Suppressor macrophage treated with lipopolysaccharide for 1 hour (primary cell): ENCODE measurements around the gene SARDH.

ENCODE experiments used
- DNase-seq, 3 donors: peaks; one replicate each; pipeline ENCODE4 v3.0.0-alpha.2; 2020 to 2022

The SARDH gene

DNA sequence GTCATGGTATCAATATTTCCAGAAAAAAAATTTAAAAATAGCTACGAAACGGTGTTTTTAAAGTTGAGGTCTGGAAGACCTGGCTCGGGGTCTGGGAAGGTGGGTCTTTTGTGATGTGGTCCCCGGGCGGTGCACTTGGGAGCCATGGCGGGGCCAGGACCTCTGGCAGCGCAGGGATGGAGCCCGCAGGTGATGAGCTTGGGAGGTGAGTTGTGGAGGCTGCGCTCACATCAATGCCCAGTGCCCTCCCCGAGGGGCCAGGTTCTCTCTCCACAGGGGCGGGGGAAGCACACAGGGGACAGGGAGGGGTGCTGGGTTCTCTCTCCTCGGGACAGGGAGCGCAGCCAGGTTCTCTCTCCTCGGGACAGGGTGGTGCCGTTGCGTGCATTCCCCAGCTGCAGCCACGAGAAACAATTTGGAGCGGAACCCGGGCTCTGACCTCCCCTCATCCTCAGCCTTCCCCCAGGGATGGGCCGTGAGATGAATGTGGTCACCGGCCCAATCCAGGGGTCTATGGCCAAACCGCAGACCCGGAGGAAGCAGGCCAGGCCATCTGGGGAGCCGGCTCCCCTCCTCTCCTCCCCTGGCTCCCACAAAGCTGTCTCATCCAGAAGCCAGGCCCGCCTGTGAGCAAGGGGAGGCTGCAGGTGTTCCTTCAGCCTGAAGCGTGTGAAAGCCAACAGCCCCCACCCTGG lies 76.2 kb downstream of the SARDH start:
- DNase-seq: no peak

DNA sequence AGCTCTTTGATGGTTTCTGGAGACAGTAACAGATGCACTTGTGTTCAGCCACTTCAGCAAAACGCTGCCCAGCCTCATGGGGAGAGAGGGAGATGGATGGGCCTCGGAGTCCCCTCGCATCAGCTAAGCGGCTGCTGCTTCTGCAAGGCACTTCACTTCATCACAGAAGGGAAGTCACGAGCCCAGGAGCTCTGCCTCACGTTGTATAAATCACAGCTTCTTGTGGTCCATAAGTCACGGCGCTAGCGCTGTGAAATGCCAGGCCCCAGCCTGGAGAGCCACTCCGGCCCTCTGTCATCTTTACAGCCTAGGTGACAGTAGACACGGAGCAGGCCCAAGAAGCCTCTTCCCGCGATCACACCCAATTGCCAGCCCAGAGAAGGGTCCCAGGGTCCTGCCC lies 78.6 kb downstream of the SARDH start:
- no peak for DNase-seq

DNA sequence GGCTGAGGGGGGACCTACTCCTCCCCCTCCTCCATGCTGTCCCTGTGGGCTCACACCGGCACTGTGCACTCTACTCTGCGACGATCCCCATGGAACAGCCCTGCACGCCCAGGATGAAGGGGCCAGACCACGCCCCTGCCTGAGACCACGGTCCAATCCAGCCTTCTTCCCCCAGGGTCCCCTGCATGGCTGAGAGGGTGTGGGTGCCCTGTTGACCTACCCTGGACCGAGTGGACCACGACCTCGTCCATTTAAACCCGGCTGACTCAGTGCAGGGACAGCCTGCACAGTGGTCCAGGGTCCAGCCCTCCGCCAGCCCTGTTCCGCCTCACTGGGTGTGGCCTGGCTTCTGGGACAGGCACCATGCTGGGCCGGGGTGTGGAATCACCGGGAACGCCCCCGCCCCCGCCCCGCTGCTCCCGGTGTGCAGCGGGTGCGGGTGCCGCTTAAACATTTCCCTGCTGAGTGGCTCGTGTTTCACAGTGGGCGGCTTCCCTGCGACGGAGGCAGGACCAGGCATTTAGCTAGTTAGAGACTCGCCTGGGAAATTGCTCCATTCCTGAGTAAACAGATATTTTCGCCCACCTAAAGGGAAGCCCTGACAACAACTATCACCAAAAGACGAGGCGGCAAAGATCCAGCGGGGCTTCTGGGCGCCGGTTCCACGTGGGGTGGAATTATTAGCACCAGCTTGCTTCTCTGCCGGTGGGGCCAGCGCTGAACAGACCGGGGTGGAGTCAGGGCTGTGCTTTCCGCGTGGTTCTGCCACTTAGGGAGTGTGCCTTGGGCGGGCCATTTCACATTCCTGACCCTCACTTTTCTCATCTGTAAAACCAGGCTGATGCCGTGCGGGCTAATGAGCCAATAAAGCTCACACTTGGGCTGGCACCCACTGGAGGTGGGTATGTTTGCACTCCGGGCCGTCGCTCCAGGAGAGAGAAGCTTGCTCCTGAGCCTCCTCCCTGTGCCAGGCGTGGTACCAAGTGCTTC lies 79.4 kb downstream of the SARDH start:
- DNase-seq: peak; percentile 50 to 79 (median 59)

DNA sequence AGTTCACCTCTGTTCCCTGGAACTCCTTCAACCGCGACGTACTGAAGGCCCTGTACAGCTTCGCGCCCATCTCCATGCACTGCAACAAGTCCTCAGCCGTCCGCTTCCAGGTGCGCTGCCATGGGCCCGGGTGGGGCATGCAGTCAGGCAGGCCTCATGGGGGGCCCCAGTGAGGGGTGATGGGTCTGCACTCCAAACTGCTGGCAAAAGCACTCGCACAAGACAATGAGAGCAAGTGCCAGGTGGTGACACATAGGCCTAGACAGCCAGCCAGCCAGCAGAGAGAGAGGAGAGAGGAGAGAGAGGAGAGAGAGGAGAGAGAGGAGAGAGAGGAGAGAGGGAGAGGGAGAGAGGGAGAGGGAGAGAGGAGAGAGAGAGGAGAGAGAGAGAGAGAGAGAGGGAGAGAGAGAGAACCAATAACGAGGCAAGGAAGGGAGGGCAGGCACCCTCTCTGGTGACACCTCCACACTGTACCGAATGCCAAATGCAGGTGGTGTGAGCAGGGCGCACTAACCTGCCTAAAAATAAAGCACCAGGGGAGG lies 81.0 kb downstream of the SARDH start:
- DNase-seq: no peak

DNA sequence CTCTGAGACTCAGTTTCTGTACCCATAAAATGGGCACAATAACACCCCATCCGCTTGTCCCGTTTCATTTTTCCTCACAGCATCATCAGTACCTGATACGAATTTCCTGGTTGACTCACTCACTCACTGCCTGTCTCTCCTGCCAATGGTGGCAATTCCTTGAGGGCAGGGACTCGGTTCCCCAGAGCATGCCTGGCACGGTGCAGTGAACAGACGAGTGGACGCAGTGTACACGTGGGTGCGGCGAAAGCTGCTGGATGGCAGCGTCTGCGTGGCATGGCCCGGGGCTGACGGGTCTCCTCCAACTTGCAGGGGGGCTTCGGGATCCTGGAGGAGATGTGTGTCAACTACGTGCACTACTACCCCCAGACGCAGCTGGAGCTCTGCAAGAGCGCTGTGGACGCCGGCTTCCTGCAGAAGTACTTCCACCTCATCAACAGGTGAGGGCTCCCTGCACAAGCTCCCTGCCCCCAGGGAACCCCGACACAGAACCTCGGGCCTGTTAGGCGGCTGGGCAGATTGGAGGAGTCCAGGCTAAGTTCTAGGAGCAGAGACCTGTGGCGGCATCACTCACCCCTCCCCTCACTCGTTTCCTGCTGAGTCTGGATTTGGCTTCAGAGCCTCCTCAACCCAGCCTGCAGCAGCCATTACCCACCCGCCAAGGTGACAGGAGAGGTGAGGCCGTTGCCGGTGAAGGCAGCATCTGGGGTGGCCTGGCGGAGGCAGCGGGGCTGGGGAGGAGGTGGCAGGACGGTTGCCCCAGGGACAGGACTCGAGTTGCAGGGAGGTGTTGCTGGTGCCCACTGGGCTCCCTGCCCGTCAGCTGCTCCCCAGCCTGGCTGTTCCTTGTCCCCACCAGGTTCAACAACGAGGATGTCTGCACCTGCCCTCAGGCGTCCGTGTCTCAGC lies 81.7 kb downstream of the SARDH start:
- no peak for DNase-seq

DNA sequence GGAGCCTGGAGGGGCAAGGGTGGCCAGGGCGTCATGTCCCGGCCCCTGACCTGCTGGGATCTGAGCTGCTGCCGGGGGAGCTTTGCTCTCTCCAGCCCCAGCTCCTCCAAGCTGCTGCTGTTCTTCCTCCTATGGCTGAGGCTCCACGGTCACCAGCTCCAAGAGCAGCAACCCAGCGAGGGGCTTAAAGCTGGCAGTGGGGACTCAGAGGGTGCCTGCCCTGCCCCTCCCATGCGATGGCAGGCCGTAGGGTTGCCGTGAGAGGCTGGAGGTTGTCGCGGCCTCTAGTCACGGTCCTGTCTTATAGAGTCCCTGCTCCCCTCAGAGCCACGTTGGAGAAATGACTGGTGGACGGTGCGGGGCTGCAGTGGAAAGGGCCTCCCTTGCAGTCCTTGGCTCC lies 82.5 kb downstream of the SARDH start:
- no peak for DNase-seq

DNA sequence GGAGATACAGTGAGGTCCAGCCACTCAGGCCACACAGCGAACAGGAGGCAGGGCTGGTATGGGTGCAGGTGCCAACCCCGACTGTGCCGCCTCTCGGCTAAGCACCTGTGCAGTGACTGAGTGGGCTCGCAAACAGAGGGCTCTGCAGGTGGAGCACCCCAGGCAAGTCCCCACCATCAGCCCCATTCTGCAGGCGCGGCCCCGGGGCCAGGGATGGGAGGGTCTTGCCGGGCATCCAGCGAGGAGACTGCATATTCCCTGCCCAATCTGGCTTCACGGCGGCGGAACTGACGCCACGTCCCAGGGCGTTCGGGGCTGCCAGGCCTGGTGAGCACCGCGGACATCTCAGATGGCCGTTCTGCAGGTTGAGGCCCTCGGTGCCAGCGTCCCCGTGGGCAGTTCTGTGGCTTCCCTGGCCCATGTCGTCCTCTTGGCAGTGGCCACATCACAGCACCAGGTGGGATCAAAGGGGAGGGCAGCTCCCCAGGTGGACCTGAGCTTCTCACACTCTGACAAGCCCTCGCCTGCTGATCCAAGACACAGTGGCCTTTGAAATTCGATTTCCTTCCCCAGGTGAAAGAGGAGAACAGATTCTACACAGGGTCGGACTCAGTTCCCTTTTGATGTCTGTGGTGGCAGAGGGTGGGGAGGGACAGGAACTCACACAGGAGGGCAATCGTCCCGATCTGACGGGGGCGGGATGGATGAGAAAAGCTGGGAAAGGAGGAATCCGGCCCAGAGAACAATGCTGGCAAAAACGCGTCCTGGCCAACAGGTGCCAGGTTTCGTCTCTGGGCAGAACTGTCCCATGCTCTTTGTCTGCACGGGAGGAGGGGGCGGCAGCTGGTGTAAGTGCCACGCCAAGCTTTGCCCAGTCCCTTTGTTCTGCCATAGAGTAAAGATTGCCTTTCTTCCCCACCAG lies 83.2 kb downstream of the SARDH start:
- DNase-seq: no peak

DNA sequence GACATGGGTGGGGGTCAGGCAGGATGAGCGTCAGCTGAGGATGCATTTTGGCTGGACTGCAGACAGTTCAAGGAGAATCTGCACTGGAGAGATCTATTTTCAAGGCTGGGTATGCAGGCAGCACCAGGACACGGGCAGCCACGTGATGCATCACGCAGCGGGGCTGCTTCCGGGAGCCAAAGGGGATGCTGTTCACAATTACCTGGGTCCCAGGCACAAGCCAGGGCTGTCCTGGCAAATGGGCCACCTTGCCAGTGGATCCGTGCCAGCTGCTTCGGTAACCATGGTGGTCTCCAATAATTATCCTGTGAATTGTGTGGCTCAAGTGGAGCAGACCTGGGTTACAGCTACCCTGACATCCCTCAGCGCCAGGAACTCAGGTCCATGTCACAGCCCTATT lies 84.5 kb downstream of the SARDH start:
- no peak for DNase-seq

DNA sequence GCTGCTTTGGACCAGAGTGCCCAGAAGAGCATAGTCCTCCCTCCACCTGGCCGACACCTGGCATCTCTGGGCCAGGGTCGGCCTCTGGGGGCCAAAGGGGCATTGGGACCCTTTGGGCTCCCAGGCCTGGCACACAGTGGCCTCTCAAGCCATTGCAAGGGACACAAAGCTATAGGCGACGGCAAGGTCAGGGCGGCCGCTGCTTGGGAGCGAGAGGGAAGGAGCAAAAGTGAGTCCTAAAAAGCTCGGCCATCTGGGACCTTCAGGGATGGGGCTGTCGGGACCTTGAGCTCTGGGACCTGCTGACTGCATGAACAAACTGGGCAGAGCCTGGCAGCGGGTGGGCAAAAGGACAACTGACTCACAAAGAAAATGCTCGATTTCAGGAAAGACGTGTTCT lies 88.1 kb downstream of the SARDH start:
- DNase-seq: no peak

DNA sequence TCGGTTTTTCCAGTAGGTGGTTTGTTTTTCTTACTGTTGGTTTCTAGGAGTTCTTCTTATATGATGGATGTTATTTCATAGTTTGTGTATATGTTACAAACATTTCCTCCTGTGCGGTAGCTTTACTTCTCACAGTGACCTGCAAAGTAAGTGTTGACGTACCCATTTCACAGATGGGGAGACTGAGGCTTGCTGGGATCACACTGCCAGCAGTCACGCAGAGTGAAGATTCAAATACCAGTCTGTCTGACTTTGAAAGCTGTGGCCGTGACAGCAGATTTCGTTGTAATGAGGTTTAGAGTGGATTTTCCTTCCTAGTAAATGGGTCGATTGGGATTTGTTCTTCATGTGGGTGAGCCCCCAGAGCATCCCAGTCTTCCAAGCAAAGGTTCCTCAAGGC lies 89.0 kb downstream of the SARDH start:
- no peak for DNase-seq

DNA sequence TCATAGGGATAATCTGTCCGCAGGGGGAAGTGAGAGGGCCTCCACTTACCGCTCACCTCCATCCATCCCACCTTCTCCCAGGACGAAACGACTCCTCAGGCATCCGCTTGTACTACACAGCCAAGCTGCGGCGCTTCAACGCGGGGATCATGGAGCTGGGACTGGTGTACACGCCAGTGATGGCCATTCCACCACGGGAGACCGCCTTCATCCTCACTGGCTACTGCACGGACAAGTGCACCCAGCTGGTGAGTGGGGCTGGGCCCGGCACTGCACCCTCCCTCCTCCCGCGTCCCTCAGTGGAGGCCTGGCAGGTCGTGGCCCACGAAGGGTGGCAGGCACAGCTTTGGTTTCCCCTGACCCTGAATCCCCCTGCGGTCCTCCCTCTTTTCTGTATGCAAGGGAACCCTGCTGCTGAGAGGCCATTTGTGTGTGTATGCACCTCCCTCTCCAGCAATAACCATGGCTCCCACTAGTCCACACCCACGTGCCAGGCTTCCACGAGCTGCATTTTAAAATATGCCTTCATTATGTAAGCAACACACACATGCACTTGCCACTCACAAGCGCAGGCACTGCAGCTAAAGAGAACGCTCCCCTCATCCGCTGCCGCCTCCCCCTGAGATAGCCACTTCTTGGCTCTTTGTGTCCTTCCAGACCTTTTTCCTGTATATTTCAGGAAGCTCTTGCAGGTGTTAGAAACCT lies 90.2 kb downstream of the SARDH start:
- no peak for DNase-seq

DNA sequence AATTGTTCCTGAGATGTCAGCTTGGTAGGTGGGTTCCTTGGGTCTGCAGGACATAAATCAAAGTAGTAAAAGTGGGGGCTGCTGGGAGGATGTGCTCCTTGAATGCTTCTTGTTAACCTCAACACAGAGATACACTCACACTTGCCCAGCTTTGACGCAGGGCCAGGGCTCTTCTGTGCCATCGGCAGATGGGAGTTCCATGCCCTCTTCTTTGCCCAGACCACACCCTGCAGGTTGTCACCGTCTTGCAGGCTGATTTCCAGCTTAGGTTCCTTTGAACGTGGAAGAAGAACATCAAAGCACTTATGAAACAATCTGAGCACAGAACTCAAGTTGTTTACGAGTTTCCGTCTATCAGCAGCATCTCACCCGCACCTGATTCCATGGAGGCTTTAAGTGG lies 91.0 kb downstream of the SARDH start:
- no peak for DNase-seq

DNA sequence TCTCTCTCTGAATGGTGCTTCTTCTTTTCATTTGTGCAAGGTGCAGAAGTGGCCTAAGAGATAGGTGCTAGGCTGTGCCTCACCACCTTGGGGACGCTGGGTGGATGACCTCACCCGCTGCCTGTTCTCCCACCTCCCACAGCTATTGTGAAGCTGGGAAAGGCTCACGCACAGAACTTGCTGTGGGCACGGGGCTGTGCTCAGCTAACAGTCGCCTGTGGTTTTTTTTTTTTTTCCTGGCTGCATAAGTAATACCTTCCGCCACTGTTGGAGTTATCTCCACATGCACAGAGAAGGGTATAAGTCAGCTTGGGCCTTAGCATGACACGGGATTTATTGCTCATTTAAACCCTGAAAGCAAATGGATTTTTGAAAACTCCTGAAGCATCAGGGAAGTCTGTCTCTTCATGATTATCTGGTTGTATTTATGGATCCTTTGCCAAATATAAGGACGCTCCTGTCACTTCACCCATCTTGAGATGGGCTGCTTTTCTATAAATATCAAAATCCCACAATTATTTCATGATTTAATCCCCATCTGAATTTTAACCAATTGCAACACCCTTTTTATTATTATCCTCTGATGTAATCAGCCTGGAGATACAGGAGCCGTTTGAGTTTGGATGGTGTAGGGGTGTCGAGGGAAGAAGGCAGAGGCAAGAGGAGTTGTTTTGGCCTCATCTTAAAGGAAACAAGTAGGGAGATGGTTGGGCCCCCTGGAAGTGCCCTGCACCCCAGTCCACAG lies 93.0 kb downstream of the SARDH start:
- no peak for DNase-seq

DNA sequence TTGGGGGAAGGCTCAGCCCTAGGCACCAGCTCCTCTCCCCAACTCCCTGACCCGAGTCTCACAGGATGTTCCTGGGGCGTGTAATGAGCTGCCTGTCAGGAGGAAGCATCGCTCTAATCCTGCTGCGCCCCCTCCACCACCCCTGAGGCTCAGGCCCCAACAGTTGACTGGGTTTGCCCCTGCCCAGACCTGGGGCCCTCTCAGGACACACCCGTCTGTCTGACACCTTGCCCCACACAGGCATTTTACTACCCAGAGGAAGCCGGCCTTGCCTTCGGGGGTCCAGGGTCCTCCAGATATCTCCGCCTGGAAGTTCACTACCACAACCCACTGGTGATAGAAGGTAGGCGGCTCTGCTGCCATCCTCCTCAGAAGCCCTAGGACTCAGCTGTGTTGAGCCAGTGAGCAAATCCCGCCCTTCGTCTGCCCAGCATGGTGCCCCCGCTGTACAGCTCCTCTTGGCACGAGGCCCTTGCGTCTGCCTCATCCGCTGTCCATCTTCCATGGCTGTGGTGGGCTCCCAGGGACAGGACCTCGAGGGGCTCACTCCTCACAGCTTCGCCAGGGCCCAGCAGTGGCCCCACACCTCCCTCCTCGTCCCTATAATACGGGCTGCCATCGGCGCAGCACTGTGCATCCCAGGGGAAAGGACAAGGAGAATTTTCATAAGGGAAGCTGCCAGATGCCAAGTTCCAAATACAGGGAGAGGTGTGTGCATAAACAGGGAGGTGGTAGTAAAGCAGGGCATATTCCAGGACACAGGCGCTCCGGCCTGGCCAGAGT lies 94.0 kb downstream of the SARDH start:
- no peak for DNase-seq

DNA sequence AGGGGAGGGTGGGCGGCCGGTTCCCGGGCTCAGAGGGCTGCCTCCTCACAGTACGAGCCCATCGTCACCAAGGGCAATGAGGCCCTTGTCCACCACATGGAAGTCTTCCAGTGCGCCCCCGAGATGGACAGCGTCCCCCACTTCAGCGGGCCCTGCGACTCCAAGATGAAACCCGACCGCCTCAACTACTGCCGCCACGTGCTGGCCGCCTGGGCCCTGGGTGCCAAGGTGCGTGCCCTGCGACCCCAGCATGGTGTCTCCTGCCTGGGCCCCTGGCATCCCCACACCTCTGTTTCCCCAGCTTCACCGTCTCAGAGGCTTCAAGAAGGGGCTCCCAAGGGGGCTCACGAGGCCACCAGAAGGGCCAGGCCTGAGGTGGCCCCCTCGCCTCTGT lies 94.8 kb downstream of the SARDH start:
- no peak for DNase-seq

DNA sequence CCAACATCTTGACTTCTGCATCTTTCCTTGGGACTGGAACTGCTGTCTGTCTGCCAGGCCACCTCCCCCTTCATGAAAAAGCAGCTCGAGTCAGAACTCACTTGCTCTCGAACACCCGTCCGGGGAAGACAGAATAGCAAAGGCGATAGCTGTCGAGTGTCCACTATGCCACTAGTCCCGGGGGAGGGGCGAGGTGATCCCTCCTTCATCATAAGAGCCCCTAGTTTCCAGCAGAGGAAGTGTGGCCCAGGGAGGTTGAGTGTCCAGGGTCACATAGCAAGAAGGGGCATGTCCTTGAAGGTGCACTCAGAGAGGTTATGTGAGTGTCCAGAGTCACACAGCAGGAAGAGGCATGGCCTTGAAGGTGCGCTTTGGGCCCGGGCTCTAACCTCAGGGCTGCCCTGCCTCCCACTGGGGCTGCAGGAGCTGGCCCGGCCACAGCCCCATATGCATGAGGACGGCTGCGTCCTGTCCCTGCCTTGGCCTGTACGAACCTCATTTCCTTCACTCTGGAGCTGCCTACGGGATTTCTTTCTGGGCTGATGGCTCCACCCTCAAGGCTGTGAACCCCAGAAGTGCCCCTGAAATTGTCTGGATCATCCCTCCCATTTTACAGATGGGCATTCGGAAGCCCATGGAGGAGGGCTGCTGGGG lies 95.3 kb downstream of the SARDH start:
- DNase-seq: no peak

DNA sequence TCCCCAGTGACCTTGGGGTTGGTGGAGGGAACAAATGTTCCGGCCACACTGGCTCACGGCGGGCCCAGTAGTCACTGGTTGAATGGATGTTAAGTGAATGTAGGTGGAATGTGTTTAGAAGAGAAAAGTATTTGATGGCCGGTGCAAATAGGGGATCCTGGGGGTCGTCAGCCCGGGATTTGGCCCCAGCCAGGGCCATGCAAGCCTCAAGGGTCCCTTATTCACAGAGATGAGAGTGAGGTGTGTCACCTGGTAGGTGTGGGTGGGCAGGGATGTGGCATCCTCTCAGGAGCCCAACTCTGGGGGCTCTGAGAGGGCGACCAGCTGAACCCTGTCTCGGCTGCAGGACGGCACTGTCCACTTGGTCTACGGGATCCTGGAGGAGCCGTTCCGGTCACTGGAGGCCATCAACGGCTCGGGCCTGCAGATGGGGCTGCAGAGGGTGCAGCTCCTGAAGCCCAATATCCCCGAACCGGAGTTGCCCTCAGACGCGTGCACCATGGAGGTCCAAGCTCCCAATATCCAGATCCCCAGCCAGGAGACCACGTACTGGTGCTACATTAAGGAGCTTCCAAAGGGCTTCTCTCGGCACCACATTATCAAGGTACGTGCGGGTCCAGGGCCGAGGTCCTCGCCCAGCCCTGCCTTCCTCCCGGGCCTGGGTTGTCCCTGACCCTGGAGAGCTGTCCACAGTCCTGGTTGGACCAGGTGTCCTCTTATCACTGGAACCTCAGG lies 96.1 kb downstream of the SARDH start:
- DNase-seq: no peak

DNA sequence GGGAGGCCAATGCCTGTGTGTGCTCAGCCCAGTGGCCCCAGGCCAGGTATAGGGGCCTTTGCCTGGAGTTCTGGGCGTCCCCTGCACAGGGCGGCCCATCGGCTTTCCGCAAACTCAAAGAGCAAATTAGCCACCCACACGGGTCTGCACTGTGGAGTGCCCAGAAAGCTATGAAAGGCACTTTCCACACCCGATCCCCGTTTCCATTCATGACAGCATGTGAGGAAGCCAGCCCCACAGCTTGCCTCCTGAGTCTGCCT lies 96.8 kb downstream of the SARDH start:
- DNase-seq: no peak
